Mesenchymal stem cell (in vitro differentiated cells and primary cell): Measurements from ENCODE around the gene MYH14.

ENCODE experiments used
- DNase-seq: peaks from one replicate; pipeline ENCODE4 v3.0.0-alpha.2; 2013
- H2AFZ ChIP-seq: one replicate; pipeline ENCODE4 v1.6.1; 2013; ENCODE audit warnings: low read depth, mild to moderate bottlenecking, control low read depth, inconsistent platforms, low read length, moderate library complexity
- H2AK5ac ChIP-seq: 2 replicates; pipeline ENCODE4 v1.6.1; 2013; ENCODE audit warnings: low read length, moderate library complexity, mild to moderate bottlenecking, inconsistent platforms; ENCODE audit not compliant: severe bottlenecking
- H2BK120ac ChIP-seq: one replicate; pipeline ENCODE4 v1.6.1; 2013; ENCODE audit warnings: low read depth, mild to moderate bottlenecking, inconsistent platforms, low read length, moderate library complexity
- H2BK12ac ChIP-seq, 2 experiments: one replicate each; pipeline ENCODE4 v1.6.1; 2013; ENCODE audit warnings: inconsistent platforms in 2 of 2, low read length in 2 of 2, mild to moderate bottlenecking in 2 of 2, moderate library complexity in 2 of 2, control low read depth in 1 of 2
- H2BK15ac ChIP-seq: one replicate; pipeline ENCODE4 v1.6.1; 2013; ENCODE audit warnings: mild to moderate bottlenecking, low read depth, inconsistent platforms; ENCODE audit not compliant: poor library complexity, severe bottlenecking
- H2BK5ac ChIP-seq: 2 replicates; pipeline ENCODE4 v1.6.1; 2013; ENCODE audit warnings: low read depth, mild to moderate bottlenecking, low read length, control low read depth, inconsistent platforms; ENCODE audit not compliant: poor library complexity, severe bottlenecking
- H3K14ac ChIP-seq, 2 experiments: one replicate each; pipeline ENCODE4 v1.6.1; 2013; ENCODE audit warnings: inconsistent platforms in 2 of 2, low read length in 2 of 2, control low read depth in 1 of 2, mild to moderate bottlenecking in 1 of 2, moderate library complexity in 1 of 2
- H3K18ac ChIP-seq, 2 experiments: one replicate each; pipeline ENCODE4 v1.6.1; 2013; ENCODE audit warnings: inconsistent platforms in 2 of 2, low read length in 2 of 2, control low read depth in 1 of 2, low read depth in 1 of 2, mild to moderate bottlenecking in 1 of 2
- H3K23ac ChIP-seq, 2 experiments: one replicate each; pipeline ENCODE4 v1.6.1; 2013; ENCODE audit warnings: inconsistent platforms in 2 of 2, low read length in 2 of 2, mild to moderate bottlenecking in 2 of 2, moderate library complexity in 2 of 2, control low read depth in 1 of 2
- H3K27ac ChIP-seq: 2 replicates; pipeline ENCODE4 v1.5.1; 2013; ENCODE audit warnings: mild to moderate bottlenecking, moderate library complexity, low read length, control low read depth, inconsistent platforms; ENCODE audit not compliant: poor library complexity, severe bottlenecking
- H3K27me3 ChIP-seq, 2 experiments: 2 replicates each; pipeline versions ENCODE4 v1.6.1 to v1.7.0; 2013; ENCODE audit warnings: low read length in 2 of 2, mild to moderate bottlenecking in 2 of 2, moderate library complexity in 2 of 2, control low read depth in 1 of 2, inconsistent platforms in 1 of 2; ENCODE audit not compliant: control insufficient read depth in 1 of 2, insufficient read depth in 1 of 2
- H3K36me3 ChIP-seq, 2 experiments: 2 replicates each; pipeline versions ENCODE4 v1.6.1 to v1.7.0; 2013; ENCODE audit warnings: low read length in 2 of 2, control low read depth in 1 of 2, inconsistent platforms in 1 of 2, low read depth in 1 of 2, mild to moderate bottlenecking in 1 of 2; ENCODE audit not compliant: insufficient read depth in 2 of 2, control insufficient read depth in 1 of 2
- H3K4ac ChIP-seq, 2 experiments: one replicate each; pipeline ENCODE4 v1.6.1; 2013; ENCODE audit warnings: inconsistent platforms in 2 of 2, low read length in 2 of 2, mild to moderate bottlenecking in 2 of 2, moderate library complexity in 2 of 2, control low read depth in 1 of 2, low read depth in 1 of 2
- H3K4me1 ChIP-seq: 2 replicates; pipeline ENCODE4 v1.6.1; 2013; ENCODE audit warnings: low read depth, low read length, control low read depth; ENCODE audit not compliant: control insufficient read depth, insufficient read depth
- H3K4me2 ChIP-seq: 2 replicates; pipeline ENCODE4 v1.6.1; 2013; ENCODE audit warnings: low read length, mild to moderate bottlenecking, inconsistent platforms; ENCODE audit not compliant: poor library complexity, severe bottlenecking
- H3K4me3 ChIP-seq, 2 experiments: 2 replicates each; pipeline versions ENCODE4 v1.5.1 to v1.7.0; 2013; ENCODE audit warnings: low read length in 2 of 2, mild to moderate bottlenecking in 2 of 2, control low read depth in 1 of 2, low read depth in 1 of 2; ENCODE audit not compliant: insufficient read depth in 1 of 2
- H3K79me1 ChIP-seq: replicated peaks from 2 replicates; pipeline ENCODE4 v1.6.1; 2013; ENCODE audit warnings: mild to moderate bottlenecking, control low read depth, low read length, inconsistent platforms; ENCODE audit not compliant: poor library complexity, severe bottlenecking
- H3K9ac ChIP-seq: 2 replicates; pipeline ENCODE4 v1.7.0; 2013; ENCODE audit warnings: mild to moderate bottlenecking, low read length, moderate library complexity
- H3K9me3 ChIP-seq: 2 replicates; pipeline ENCODE4 v1.7.0; 2013; ENCODE audit warnings: mild to moderate bottlenecking, low read length; ENCODE audit not compliant: control insufficient read depth
- H4K8ac ChIP-seq: one replicate; pipeline ENCODE4 v1.6.1; 2013; ENCODE audit warnings: inconsistent platforms, mild to moderate bottlenecking, low read length, moderate library complexity
- H4K91ac ChIP-seq: one replicate; pipeline ENCODE4 v1.6.1; 2013; ENCODE audit warnings: mild to moderate bottlenecking, low read length, inconsistent platforms
- WGBS: methylation state at CpG from one replicate; pipeline ENCODE4 v1.1.7; 2013; ENCODE audit warnings: mixed read lengths; 5-methylcytosine and 5-hydroxymethylcytosine counted together

The MYH14 gene

DNA sequence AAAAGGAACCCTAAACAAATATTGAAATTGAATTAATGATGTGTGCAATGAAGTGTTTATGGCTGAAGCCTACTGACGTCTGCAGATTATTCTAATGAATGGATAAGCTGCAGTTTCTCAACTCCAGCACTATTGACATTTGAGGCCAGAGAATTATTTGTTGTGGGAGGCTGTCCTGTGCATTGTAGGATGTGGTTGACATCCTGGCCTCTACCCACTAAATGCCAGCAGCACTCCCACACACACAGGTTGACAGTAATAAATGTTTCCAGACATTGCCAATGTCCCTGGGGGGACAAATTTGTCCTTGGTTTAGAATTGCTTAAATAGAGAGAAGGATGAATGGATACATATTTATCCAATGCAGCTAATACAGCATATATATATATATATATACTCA lies 19.2 kb upstream of the MYH14 start:
- Histone ChIP-seq H2BK15ac (no peak overlapping the region), H3K4me3 (no peak overlapping the region), H3K9me3 (no peaks in the 10 kb centered on the region), H3K23ac (no peak overlapping the region), H3K14ac (no peak overlapping the region), H2BK120ac (no peak overlapping the region), H2AK5ac (no peak overlapping the region), H2AFZ (no peak overlapping the region), H3K27me3 (peaks cover 0 to 1% of the 10 kb centered on the region in 2 experiments), H2BK5ac (no peak overlapping the region), H3K4me1 (no peaks in the 10 kb centered on the region), H3K9ac (no peak overlapping the region), H3K4ac (no peak overlapping the region), H4K8ac (no peak overlapping the region), H3K18ac (no peak overlapping the region), H3K4me2 (no peak overlapping the region), H3K27ac (no peak overlapping the region), H4K91ac (no peak overlapping the region), H3K79me1 (no peaks in the 10 kb centered on the region), H2BK12ac (no peak overlapping the region), H3K36me3 (no peaks in the 10 kb centered on the region)
- no peak for DNase-seq
- WGBS, result 88% methylated on average over 1 of the region's 1 CpG

DNA sequence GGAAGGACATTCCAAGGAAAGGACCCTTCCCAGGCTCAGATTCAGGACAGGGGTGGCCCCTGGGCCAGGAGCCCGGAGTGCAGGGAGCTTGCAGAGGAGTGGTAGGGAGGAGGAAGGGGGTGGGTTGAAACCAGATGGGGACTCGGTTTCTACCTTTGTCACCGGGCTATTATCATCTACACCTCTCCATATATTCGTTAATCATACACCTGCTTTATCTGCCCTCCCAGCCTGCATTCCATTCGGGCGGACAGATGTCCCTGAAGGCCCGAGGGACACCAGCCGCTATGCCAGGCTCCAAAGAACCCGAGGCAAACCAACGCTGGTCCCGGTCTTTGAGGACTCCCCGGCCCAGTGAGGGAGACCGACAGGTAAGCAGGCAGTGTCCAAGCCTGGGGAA lies 15.5 kb upstream of the MYH14 start:
- Histone ChIP-seq H4K91ac (no peak overlapping the region), H3K9ac (no peak overlapping the region), H2BK120ac (no peak overlapping the region), H3K4me3 (no peak overlapping the region), H3K14ac (no peak overlapping the region), H3K18ac (no peak overlapping the region), H3K4me2 (no peak overlapping the region), H3K27me3 (peaks cover 0 to 4% of the 10 kb centered on the region in 2 experiments), H3K79me1 (no peaks in the 10 kb centered on the region), H3K23ac (no peak overlapping the region), H3K36me3 (no peaks in the 10 kb centered on the region), H3K4me1 (no peaks in the 10 kb centered on the region), H2BK12ac (no peak overlapping the region), H2AK5ac (no peak overlapping the region), H3K9me3 (no peaks in the 10 kb centered on the region), H4K8ac (no peak overlapping the region), H2BK5ac (no peak overlapping the region), H2BK15ac (no peak overlapping the region), H3K27ac (no peak overlapping the region), H2AFZ (no peak overlapping the region), H3K4ac (no peak overlapping the region)
- no peak for DNase-seq
- 85% methylated on average over 12 of the region's 13 CpGs for WGBS

- Histone ChIP-seq H4K8ac (no peak overlapping the region), H3K23ac (no peak overlapping the region), H3K18ac (no peak overlapping the region), H3K4me3 (no peak overlapping the region), H3K9me3 (no peaks in the 10 kb centered on the region), H2AK5ac (no peak overlapping the region), H3K27ac (no peak overlapping the region), H2AFZ (no peak overlapping the region), H3K4me1 (no peaks in the 10 kb centered on the region), H4K91ac (no peak overlapping the region), H2BK15ac (no peak overlapping the region), H3K27me3 (peaks cover 0 to 4% of the 10 kb centered on the region in 2 experiments), H3K14ac (no peak overlapping the region), H3K36me3 (no peaks in the 10 kb centered on the region), H3K9ac (no peak overlapping the region), H2BK12ac (no peak overlapping the region), H3K79me1 (no peaks in the 10 kb centered on the region), H2BK120ac (no peak overlapping the region), H3K4ac (no peak overlapping the region), H2BK5ac (no peak overlapping the region), H3K4me2 (no peak overlapping the region)
- 91% methylated on average over 8 of the region's 8 CpGs for WGBS
- DNase-seq, result no peak
These were observed 14.1 kb upstream of the MYH14 start for GRCh38 chr19:50189331-50189730.

GRCh38 chr19:50190439-50190891 lies 13.0 kb upstream of the MYH14 start:
- Histone ChIP-seq H3K4me2 (no peak overlapping the region), H3K36me3 (no peaks in the 10 kb centered on the region), H3K4me1 (no peaks in the 10 kb centered on the region), H3K4me3 (no peak overlapping the region), H2BK5ac (no peak overlapping the region), H2BK12ac (no peak overlapping the region), H3K79me1 (no peaks in the 10 kb centered on the region), H2AFZ (no peak overlapping the region), H3K14ac (no peak overlapping the region), H3K27me3 (peaks cover 0 to 4% of the 10 kb centered on the region in 2 experiments), H4K8ac (no peak overlapping the region), H2BK15ac (no peak overlapping the region), H4K91ac (no peak overlapping the region), H3K23ac (no peak overlapping the region), H2BK120ac (no peak overlapping the region), H3K27ac (no peak overlapping the region), H3K9ac (no peak overlapping the region), H3K18ac (no peak overlapping the region), H3K9me3 (no peaks in the 10 kb centered on the region), H2AK5ac (no peak overlapping the region), H3K4ac (no peak overlapping the region)
- 90% methylated on average over 5 of the region's 8 CpGs for WGBS
- no peak for DNase-seq
